Esophagus mucosa (tissue), 1 donor: ENCODE data around the gene LGR6. TPM values are rescaled to one million over a fixed set of nuclear protein-coding genes. Genes with fewer than 3 reads are reported as not detected.
A peak's percentile ranks its signal among the peaks of the same experiment; 100 is the strongest.
"Not testable (repeated sequence)": the region's sequence is repeated elsewhere in the genome, so short reads cannot be mapped to it uniquely, and the experiment has no call there.

Experiments
- ATAC-seq: fragments of 200-7000 bp; cut with Tn5 transposase; one replicate; pipeline ENCODE4 v1.9.1; 2020
- total RNA-seq: library from RNA; stranded (reverse); gene quantifications from one replicate; pipeline ENCODE4 v1.2.4, GENCODE V29; 2023
- donor health status: DM: yes; HTN: yes; CAD: no.

The LGR6 gene
- total RNA-seq, 1 donor from 2014 or later: 2.7 TPM

DNA sequence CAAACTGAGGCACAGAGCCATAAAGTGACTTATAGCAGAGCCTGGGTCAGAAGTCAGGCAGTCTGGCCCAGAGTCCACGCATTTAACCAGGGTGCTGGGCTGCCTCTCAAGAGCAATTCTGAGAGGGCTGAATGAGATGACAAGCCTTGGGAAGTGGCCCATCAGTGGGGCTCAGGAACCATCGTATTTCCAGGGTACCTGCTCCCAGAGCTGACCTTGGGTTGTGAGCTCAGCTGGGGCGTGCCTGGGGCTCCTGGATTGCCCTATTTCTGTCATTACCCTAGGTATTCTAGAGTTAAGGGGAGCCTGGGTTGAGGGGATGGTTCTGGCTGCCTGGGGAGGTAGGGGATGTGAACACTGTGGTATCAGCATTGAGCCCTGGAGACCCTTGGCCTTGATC lies 49.4 kb downstream of the LGR6 start:
- no peak for ATAC-seq

DNA sequence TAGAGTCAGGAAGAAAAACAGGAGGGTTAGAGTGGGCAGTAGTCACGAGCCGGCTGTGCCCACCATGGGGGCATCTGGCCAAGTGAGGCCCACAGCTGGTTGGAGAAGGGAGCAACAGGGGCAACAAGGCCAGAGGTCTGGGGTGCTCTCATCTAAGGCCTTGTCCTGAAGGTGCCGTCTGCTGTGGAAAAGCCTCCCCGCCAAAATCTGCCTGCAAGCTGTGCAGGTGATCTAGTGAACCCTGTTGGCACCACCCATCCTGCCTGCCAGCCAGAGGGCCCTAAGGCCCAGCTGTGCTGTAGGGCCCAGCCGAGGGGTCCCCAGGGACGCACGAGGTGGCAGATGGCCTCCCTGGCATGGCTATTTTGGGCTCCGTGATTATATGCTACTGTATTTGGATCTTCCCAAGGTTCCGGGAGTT lies 51.3 kb downstream of the LGR6 start:
- ATAC-seq: no peak

DNA sequence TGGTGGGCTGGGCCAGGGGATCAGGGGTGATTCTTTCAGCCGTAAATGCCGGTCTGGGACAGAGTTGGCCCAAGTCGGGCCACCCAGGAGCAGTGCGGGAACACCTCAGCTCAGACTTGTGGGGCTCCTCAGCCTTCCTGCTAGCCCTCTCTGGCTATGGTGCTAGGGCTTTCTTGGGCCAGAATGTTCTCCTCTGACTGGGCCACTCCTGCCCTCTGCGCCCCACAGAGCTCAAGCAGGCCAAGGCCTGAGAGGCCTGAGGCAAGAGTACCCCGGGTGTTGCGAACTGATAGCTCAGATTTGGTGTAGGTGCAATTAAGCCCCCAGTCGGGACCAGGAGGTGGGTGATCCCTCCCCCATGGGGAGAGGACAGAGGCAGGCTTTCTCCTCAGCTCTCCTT lies 51.8 kb downstream of the LGR6 start:
- no peak for ATAC-seq

DNA sequence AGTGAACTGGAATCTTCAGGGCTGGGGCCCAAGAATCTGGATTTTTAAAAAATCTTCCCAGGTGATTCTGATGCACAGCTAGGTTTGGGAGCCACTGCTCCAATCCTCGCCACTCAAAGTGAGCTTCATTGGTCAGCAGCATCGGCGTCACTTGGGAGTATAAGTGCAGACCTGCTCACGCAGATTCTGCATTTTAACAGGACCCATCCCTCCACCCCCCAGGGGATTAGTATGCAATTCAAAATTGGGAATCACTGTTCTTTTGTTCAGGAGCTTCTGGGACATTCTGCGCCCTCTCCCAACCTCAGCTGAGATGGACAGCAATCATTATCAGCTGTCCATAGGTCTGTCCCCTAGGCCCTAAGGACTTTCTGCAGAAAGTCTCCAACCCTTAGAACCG lies 53.5 kb downstream of the LGR6 start:
- no peak for ATAC-seq

DNA sequence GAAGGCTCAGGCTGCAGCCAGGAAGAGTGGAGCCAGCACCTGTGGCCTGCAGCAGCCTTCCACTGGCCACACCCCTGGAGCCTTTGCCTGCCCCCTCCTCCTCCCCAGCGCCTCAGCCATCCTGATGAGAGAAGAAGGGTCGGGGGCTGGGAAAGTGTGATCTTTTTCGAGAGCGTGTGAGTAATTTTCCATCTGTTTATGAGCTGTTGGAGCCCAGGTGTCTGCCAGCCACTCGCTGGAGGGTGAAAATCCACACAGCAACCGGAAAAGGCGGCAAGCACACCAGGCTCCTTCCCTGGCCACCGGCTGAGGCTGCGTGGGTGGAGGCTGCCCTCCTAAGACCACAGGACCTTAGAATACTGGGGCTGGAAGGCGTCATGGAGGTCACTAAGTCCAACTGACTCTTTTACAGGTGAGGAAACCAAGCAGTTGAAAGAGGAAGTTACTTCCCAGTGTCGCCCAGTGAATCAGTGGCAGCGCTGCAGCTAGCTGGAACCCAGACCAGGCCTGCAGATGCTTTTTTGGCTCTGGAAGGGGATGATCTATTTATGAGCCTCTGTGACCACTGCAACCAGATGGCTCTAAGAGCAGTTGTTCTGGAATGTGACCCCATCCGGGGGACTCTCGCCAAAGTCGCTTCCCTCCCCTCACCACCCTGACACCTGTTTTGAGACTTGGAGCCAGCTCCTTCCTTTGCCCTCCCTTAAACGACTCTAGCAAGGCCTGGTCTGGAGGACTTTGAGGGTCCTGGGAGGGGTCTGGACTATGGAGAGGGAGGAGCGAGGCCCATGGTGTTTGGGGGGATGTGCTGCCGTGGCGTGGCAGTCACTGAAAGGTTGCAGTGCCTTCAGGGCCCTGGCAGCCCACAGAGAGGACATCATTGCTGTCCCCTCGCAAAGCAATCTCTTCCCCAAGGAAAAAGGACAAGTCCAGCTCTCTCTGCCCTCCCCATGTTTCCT lies 54.5 kb downstream of the LGR6 start:
- ATAC-seq: no peak

DNA sequence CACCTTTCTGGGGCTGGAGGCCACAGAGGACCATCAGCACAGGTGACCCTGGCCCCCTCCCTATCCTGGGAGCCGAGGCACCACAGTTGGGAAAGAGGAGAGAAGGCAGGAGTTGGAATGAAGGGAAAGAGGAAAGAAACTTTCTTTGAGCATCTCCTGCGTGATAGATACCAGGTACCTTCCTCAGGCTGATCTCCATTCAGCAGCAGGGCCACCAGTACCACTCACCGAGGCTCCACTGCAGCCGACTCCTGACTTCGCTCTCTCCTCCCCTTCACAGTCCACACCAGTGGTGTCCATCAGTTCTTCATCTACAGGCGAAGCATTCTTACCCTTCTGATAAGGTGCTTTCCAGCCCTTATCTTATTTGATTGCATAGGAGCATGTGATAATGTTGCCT lies 55.3 kb downstream of the LGR6 start:
- no peak for ATAC-seq

DNA sequence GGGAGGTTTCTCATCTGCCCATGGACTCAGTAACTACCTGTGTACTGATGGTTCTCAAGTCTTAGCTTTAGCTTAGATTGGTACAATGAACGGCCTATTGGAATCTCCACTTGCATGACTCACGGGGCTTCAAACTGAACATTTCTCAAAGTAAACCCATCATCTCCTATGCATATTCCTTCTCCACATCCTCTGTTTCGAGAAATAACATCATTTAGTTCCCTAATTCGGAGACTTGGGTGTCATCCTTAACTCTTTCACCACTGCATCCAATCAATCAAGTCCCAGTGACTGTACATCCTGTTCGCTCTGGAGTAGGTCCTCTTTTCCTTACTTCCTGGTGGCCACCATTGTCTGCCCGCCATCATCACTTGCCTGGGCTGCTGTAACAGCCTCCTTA lies 55.8 kb downstream of the LGR6 start:
- no peak for ATAC-seq

DNA sequence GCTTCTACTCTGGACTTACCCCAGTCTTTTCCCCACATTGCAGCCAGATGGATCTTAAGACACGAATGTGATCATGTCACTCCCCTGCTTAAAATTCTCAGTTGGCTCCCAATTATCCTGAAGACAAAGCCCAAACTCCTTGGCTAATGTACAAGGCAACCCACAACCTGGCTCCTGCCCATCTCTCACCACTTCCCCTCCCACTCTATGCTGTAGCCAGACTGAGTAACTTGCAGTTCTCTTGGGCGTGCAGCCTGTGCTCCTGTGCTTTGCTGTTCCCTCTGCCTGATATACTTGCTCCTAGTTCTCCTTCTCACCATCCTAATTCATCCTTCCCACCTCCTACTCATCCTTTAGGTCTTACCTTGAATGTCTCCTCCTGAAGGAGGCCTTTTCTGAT lies 56.2 kb downstream of the LGR6 start:
- no peak for ATAC-seq

DNA sequence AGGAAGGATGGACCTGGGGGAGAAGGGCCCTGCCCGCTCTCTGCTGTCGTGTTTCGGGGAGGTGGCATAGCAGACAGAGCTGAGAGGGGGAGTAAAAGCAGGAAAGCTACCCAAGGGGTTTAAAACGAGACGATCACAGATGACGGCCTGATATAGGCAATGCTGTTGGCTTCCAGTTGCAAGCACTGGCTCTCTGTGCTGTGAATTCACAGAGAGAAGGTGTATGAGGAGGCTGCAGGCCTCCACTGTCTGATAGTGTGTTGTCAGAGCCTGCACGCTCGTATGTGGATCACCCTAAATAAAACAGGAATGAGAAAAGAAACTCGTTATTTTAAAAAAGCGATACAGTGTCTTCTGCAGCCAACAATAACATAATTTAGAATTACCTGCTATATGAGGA lies 57.4 kb downstream of the LGR6 start:
- no peak for ATAC-seq

DNA sequence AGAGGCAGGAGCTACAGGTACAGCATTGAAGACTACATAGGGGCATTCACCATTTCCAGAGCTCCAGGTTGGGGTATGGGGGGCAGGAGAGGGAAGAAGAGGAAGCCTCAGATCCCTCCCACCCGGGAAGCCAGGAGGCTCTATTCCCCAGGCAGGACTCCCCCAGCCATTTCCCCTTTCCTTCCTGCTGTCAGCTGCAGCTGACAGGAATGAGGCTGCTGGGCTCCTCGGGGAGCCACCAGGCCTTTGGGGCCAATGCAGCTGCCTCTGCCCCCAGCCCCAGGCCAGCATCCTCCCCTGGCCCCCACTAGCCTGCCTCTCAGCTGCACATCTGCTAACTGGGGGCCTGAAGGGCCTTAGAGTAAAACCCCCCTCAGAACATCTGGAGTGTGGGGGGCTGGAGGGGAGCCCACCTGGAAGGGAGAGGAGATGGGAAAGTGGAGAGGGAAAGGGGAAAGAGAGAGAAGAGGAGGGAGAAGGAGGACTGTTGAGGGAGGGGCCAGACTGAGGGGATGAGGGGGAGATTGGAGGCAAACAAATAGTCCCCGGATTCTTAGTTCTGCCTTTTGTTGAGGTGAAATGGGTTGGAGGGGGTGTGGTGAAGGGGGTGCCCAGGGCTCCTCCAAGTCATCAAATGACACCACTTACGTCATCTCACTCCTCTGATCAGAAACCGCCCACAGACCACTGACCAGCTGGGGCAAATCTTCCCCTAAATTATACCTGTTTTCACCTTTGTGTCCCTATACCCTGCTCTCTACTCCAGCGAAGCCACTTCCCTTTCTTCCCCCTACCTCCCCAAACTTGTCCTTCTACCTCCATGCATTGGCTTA lies 58.0 kb downstream of the LGR6 start:
- ATAC-seq: no peak

DNA sequence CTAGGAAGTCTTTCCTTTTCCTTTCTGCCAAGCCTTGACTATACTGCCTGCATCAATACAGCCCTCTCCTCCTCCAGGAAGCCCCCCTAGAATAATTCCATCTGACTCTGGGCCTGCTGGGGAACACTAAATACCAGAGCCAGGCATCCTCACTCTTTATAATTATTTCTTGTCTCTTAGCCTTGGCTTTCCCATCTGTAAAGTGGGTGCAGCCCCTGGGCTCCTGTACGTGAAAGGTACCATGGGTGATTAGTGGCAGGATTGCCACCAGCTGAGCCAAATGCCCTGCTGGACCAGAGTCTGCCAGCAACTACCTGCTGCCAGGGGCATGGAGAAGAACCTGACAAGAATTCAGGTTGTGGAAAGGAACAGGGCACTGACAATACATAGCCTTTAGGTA lies 58.7 kb downstream of the LGR6 start:
- no peak for ATAC-seq

DNA sequence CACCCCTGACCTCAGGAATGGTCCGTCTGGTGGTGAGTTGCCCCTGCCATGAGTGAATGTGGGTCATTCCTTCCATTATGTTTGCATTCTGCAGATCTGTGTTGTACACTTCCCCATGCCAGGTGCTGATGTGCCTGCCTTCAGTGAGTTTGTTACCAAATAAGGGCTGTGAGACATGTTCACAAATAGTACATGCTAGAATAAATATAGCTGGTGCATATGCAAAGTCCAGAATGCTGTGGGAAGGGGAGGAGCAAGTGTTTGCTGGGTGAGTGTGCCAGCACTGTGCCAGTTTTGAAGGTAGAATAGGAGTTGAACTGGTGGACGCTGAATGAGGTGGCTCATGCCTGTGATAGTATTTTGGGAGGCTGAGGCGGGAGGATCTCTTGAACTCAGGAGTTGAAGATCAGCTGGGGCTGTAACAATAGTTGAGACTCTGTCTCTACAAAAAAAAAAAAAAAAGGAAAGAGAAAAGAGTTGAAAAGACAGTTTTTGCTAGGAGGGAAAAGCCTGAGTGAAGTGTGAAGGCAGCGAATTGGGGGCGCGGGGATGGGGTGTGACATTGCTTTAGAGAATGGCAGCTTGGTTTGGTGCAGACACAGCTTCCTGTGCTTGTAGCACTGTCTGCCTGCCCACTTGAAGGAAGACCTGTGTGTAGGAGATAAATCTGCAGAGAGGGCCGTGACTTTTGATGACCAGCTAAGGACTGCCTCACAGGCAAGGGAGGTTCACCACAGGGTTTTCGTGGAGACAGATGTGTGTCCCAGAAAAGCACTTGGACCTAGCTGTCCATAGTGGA lies 61.1 kb downstream of the LGR6 start:
- no peak for ATAC-seq

DNA sequence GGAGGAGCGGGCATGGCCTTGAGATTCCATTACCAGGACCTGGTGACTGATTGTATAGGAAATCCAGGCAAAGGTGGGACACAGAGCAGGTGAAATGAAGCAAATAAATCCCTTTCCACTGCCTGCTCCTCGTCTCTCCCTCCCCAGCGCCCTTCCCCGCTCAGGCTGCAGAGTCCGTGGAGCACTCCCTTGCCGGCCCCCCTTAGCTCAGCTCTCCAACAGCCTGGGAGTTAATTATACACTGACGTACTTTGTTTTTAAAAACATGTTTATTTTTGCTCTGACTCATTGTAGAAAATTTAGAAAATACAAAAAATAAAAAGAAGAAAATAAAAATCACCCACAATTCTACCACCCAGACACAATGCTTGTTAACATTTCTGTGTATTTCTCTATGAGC lies 61.7 kb downstream of the LGR6 start:
- ATAC-seq: no peak

DNA sequence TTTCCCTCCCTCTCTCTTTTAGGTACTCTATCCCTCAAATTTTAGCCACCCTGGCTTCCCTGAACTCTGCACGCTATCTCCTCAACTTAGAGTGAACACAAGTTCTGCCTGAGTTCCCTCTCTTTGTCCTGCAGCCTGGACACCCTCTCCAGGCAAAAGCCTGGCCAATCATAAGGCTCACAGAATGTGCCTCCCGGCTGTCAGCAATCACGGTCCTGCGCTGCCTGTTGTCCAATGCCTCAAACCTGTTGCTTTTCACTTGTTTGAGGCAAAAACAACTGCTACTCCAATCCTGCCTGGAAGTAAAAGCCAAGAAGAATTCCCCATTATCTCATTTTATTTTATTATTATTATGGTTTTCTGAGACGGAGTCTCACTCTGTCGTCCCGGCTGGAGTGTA lies 66.1 kb downstream of the LGR6 start:
- no peak for ATAC-seq

DNA sequence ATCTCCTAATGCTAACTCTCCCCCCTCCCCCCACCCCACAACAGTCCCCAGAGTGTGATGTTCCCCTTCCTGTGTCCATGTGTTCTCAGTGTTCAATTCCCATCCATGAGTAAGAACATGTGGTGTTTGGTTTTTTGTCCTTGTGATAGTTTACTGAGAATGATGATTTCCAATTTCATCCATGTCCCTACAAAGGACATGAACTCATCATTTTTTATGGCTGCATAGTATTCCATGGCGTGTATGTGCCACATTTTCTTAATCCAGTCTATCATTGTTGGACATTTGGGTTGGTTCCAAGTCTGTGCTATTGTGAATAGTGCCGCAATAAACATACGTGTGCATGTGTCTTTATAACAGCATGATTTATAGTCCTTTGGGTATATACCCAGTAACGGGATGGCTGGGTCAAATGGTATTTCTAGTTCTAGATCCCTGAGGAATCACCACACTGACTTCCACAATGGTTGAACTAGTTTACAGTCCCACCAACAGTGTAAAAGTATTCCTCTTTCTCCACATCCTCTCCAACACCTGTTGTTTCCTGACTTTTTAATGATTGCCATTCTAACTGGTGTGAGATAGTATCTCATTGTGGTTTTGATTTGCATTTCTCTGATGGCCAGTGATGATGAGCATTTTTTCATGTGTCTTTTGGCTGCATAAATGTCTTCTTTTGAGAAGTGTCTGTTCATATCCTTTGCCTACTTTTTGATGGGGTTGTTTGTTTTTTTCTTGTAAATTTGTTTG lies 67.8 kb downstream of the LGR6 start:
- ATAC-seq: not testable (repeated sequence)

DNA sequence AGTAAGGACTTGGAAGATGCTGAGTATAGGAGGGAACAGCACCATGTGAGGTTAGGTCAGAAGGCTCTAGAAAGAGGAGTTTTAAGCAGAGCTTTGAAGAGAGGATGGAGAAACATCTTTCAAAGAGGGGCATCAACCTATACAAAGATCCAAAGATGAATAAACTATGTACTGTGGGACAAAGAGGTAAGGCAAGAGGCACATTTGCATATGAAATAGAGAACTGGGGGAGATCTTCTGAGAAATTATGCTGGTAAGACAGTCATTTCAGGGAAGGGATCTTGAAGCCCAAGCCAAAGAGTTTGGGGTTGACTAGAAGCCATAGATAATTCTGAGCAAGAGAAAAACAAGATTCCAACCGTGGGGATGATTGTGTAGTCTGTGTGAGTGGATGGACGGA lies 70.0 kb downstream of the LGR6 start:
- no peak for ATAC-seq

DNA sequence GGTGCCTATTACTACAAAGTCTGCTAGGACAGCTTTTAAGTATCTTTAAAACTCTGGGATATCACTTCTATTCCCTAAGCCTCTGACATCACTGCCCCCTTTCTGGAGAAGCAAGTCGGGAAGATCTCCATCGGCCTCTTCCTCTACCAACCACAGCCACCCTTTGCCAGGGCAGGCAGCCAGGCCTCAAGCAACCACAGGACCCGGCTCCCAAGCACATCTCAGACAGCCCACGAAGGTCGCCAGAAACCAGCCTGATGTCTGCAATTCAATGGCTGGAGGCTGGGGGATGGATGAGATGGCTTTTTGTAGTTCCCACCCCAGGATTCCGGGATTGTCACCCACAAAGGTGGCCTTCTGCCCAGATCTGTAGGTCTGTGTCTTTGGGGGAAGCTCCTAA lies 70.7 kb downstream of the LGR6 start:
- ATAC-seq: no peak

DNA sequence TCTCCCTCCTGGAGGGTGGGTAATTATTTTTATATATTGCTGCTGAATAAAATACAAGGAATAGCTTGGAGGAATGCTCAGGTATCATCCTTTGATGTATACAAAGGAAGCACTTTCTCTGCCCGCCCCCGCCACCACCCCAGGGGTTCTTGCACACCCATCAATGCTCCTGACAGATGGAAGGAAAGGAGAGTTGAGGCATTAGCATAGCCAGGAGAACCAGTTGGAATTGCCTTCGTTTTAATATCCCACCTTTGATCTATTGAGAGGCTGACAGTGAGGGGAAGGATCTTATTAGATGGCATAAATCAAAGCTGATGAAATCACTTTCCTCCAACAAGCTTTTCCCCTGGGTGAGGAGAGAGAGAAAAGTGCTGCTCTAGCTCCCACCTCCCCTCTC lies 71.1 kb downstream of the LGR6 start:
- no peak for ATAC-seq

DNA sequence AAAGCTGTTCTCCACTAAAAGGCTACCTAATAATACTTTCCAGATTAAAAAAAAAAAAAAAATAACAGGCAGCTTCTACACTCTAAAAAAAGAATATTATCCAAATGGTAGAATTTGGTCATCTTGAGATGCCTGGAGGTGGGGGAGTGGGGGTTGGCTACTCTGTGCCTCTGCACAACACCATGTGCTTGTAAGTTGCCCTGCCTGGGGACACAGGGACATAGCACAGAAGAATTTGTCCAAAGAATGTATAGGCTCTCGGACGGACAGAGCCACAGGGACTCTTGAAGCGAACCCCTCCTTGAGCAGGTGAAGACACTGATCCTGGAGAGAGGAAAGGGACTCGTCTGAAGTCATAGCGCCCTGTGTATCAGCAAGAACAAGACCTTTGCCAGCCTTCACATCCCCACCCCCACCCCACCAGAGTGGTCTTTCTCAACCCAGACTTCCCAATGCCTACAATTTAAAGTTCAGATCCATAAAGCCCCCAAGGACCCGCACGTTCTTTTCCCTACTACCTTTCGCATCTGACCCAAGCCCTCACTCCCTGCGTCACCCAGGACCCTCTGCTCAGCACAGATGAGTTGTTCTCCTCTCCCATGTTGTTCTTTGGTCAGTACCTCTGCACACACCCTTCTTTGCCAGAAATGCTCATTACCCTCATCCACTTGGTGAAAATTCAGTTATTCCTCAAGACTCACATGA lies 72.6 kb downstream of the LGR6 start:
- ATAC-seq: no peak

DNA sequence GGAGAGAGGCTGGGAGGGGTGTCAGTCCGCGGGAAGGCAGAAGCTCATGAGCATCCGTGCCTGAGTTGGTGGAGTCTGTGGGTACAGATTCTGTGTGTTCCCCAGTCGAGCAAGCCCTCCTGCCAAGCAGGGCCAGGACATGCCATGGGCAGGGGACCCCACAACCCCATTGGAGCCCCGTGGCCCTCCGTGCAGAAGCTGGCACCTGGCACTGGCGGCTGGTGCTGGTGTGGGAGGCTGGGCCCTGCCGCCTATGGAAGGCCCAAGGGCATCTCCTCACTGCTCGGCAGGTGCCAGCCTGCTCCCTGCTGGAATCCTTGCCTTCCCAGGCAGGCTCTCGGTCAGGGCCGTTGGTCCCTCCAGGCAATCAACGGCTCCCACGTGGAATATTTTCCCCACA lies 74.4 kb downstream of the LGR6 start:
- ATAC-seq: peak; percentile 44

DNA sequence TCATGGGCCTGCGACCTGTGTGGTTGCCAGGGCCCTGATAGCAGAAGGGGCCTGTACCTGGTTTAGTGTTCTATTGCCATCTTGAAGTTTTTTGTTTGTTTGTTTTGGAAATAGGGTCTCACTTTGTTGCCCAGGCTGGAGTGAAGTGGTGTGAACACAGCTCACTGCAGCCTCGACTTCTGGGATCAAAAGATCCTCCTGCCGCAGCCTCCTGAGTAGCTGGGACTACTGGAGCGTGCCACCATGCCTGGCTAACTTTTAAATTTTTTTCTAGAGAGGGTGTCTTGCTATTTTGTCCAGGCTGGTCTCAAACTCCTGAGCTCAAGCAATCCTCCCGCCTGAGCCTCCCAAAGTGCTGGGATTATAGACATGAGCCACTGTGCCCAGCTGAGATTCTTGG lies 75.2 kb downstream of the LGR6 start:
- no peak for ATAC-seq
